Measurements from ENCODE around the gene CAND2.

DNA sequence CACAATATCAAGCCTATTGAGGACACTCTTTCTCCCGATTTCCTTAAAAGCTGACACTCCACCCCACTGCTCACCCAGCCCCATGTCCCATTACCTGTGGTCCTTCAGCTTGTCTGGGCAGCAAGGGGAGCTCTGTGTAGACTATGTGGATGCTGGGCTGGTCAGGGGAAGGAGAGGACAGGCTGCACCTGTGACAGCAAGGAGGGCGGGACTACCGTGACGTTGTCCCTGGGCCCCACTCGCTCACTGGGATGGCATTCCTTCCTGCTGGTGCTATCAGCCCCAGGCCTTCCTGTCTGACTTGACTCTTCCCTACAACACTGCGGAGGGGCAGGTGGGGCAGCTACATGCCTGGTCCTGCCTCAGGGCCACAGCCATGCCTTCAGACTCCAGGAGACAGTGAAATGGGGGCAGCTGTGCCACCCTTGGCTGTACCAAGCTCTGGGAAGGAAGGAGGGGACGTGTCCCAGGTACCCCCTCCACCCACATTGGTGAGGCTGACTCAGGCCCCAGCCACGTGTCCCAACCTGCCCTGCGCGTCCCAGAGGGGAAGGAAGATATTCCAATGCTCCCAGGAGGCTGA lies 37.3 kb upstream of the CAND2 start, which contains the start of gene TMEM40:
- TF ChIP-seq CTCF (conservative IDR thresholded peaks at IDR 0.05): no peak
- no peak for TF ChIP-seq EZH2 (IDR thresholded peaks at IDR 0.05; ENCODE audit: low read depth)

Measured in PC-9 (cell line).